Lower leg skin (tissue), 3 donors: ENCODE data around the gene AAMP.

Source experiments
- POLR2A ChIP-seq, 2 donors: fragments of 450-650 bp; IDR thresholded peaks; one replicate each; pipeline ENCODE4 v1.6.1; 2016 to 2017; ENCODE audit warnings: antibody characterized with exemption in 2 of 2, mild to moderate bottlenecking in 1 of 2, moderate library complexity in 1 of 2
- TF ChIP-seq, protein P1 (sequence below), 3 donors: fragments of 450-650 bp; IDR thresholded peaks; one replicate each; pipeline ENCODE4 v1.5.1; 2016; ENCODE audit warnings: antibody characterized with exemption in 3 of 3, mild to moderate bottlenecking in 3 of 3, moderate library complexity in 2 of 3

DNA sequence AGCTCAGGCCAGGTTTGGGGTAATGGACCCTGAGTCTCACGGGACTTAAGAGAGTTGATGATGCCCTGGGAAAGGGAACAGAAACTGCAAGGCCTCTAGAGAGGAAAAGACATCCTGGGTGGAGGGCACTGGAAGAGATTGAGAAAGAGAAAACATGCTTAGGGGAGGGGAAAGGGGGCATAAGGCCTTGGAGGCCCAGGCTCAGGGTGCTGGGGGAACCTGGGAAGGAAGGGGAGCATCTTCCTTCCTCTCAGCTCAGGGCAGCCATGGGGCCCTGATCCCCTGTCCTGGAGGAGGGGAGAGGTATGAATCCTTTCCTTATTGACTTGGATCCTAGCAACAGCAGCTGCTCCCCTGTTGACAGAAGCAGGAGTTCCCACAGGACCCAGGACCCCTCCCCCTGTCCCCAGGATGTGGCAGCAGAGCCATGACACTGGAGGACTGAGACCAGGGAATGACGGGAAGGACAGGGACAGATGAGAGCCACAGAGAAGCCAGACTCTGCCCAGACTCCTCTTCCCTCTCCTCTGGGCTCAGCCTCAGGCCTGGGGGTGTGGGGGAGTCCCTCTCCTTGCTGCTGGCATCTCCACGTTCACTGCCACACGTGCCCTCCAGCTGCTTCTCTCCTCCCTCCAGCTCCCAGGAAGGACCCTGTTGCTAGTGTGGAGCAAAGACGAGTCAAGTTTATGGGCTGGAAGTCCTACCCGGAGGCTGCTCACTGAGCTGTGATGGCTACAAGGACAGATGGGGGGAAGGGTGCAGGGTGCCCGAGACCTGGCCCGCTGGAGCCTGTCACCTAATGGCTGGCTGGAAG lies 8.3 kb downstream of the AAMP start:
- no peak for TF ChIP-seq POLR2A (IDR thresholded peaks at IDR 0.05)
- TF ChIP-seq, protein P1, sequence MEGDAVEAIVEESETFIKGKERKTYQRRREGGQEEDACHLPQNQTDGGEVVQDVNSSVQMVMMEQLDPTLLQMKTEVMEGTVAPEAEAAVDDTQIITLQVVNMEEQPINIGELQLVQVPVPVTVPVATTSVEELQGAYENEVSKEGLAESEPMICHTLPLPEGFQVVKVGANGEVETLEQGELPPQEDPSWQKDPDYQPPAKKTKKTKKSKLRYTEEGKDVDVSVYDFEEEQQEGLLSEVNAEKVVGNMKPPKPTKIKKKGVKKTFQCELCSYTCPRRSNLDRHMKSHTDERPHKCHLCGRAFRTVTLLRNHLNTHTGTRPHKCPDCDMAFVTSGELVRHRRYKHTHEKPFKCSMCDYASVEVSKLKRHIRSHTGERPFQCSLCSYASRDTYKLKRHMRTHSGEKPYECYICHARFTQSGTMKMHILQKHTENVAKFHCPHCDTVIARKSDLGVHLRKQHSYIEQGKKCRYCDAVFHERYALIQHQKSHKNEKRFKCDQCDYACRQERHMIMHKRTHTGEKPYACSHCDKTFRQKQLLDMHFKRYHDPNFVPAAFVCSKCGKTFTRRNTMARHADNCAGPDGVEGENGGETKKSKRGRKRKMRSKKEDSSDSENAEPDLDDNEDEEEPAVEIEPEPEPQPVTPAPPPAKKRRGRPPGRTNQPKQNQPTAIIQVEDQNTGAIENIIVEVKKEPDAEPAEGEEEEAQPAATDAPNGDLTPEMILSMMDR (IDR thresholded peaks at IDR 0.05), result no peak
